NCI-H1694 (cell line): ENCODE data around the gene EFHB.
"Not testable (repeated sequence)": the region's sequence is repeated elsewhere in the genome, so short reads cannot be mapped to it uniquely, and the experiment has no call there.

Experiments
- DNase-seq: peaks from one replicate; lab custom pipeline; 2025; lab: John Stamatoyannopoulos, UW

The EFHB gene, protein sequence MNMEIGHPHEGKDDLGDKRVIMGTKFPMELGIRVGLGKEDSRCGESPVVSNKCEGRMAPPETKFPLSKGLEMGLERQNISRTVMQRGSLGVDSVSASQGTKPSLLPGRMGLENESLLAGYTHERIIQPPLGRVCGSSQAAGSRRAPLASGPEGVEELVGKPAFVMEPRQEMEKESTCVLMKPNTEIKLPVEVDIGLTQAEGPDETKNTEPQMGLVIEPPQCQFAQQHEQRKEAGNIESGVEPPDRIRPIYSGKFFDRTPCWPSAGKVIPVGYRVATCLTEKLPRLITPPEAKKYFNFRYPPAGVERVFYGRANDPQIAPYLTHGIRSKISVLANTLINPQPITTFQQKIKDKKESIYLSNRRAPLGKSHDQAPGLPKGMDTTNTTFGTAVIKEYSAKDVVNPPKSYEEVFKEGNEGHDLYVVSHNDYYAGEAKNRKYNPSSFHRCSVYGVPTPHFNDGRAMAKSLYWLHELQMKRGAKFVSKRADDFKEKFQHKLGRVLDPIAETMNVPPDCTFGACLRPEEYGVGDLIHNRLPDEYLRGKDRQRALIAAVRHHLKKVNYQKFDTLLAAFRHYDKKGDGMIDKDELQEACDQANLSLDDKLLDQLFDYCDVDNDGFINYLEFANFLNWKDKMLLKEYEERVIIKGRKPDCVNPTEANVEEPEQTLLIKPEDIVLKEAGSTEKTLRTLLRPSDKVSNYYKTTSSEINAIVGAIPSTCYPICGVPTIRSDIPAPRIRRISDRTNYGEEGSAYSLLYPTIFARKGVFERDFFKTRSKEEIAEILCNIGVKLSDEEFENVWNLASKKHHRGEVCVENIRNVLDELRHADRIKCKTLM

DNA sequence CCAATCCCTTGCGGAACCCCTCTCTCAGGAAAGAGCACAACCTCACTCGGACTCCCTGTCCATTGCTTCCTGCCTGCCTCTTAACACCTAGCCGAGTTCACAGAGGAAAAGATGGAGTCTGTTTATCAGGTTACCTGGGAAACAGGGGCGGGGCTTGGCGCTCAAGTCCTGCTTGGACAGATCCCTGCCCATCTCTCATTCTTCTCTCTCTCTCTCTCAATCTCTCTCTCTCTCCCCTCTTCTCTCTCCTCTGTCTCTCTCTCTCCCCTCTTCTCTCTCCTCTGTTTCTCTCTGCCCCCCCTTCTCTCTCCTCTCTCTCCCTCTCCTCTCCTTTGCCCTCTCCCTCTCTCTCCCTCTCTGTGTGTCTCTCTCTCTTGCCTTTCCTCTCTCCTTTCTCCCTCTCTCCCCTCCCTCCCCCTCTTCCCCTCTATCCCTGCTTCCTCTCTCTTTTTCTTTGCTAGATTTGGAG lies at the start of gene EFHB:
Gene EFHB, minus strand, starts transcription at position 120 of the 469 bp plus-strand sequence. CDS start 199 bp downstream, outside the sequence.
- no peak for DNase-seq

DNA sequence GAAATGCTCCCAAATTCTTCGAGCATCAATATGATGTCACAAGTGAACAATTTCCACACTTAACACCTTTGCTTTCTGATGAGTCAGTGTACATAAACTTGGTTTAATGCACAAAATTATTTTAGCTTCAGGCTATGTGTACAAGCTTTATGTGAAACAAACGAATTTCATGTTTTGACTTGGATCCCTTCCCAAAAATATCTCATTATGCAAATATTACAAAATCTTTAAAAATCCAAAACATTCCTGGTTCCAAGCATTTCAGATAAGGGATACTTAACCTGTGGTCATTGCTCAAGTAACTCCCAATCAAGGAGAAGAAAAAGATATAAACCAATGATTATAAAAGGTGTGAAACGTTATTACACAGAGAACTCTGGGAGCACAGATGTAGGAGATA lies 38.0 kb upstream of the EFHB start:
- DNase-seq: no peak

DNA sequence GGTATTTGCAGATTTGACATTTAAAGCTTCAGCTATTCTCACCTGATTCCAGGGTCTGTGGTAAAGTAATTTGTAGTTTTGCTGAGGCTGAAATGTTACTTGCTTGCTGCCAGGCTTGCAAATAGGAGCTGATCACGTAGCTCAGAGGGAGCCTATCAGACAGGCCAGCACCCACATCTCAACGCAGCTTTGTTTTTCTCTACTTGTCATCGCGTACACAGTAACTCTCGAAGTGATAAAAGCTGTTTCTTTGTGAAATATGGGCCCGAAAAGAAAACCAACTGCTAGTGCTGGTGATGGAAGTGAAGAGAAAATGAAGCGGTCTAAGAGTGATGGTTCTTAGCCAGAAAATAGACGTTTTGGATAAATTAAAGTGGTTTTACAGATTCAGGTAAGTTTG lies 36.3 kb upstream of the EFHB start:
- DNase-seq: no peak

DNA sequence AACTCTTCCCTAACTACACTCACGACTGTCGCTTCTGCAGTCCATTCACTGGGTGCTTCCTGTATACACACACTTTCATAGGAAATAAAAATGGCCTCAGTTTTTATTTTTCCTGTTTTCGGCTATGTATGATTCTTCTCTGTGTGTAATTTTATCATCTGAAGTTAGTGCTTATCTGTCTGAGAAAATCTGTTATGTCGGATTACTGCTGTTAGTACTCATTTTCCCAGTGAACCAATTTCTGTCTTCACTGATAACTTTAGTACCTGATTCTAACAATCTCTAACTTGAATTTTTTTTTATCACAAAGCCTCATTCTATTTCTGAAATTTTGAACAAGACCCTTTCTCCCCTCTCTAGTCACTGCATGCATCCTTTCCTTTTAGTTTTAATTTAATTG lies 33.8 kb upstream of the EFHB start:
- DNase-seq: no peak

DNA sequence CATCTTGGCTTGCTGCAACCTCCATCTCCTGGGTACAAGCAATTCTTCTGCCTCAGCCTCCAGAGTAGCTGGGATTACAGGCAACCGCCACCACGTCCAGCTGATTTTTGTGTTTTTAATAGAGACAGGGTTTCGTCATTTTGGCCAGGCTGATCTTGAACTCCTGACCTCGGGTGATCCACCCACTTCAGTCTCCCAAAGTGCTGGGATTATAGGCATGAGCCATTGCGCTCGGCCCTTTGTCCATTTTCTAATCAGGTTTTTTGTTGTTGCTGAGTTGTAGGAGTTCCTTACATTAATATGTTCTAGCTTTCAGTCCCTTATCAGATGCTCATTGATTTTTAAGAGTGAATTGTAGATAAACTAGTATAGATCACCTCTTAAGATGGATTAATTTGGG lies 33.2 kb upstream of the EFHB start:
- DNase-seq: no peak

DNA sequence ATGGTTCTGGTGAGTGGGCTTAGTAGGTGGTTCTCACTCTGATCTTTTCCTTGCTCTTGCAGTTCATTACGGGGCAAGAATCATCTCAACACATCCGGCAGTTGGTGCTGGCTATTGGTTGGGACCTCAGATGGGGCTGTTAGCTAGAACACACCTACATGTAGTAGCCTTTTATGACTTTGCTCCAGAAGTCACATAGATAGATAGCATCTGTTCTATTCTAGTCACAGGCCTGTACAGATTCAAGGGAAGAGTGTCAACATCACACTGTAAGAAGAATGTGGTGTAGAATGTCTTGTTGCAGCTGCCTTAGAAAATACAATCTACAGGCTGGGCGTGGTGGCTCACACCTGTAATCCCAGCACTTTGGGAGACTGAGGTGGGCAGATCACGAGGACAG lies 27.9 kb upstream of the EFHB start:
- no peak for DNase-seq

DNA sequence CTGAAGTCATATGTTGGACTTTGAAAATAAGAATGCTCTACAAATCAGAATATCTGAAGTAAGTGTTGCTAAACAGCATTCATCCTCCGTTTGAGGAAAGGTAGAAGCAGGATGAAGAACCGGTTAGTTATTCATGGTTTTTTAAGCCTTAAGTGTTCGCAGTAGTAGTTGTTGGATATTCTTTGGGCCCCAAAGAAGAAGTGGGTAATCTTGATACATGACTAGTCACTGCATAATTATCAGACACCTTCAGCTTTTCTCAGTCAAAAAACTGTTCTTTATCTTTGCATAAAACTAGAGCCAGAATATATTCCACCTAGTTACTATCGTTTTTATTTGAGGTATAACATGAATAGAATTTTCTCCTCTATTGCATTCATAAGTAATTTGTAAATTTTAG lies 26.7 kb upstream of the EFHB start:
- no peak for DNase-seq

DNA sequence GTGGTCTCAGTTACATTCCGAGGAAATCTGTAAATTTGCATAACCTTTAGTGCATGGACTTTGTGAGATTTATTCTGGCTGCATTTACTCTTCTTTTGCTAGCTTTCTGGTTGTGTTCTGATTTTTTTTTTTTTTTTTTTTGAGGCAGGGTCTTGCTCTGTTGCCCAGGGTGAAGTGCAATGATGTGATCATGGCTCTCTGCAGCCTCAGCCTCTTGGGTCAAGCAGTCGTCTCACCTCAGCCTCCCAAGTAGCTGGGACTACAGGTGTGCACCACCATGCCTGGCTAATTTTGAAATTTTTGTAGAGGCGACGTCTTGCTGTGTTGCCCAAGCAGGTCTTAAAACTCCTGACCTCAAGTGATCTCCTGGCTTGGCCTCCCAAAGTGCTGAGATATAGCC lies 25.5 kb upstream of the EFHB start:
- no peak for DNase-seq

DNA sequence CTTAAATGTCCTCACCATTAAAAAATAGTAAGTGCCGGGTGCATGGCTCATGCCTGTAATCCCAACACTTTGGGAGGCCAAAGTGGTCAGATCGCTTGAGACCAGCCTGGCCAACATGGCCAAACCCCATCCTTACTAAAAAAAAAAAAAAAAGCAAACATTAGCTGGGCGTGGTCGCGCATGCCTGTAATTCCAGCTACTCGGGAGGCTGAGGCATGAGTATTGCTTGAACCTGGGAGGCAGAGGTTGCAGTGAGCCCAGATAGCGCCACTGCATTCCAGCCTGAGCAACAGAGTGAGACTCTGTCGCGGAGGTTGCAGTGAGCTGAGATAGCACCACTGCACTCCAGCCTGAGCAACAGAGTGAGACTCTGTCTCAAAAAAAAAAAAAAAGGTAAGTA lies 23.3 kb upstream of the EFHB start:
- DNase-seq: not testable (repeated sequence)

DNA sequence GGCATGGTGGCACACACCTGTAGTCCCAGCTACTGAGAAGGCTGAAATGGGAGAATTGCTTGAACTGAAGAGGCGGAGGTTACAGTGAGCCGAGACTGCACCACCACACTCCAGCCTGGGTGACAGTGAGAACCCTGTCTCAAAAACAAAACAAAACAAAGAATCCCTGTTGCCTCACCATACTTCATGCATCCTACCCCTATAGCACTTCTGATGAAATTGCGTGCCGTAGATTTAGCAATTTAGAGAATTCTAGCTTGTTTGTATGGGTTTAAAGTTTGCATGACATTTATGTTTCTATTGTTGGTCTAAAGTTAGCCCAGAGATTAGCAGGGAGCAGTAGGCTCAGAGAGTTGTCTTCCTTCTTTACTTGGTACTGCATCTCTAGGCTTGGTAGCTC lies 20.7 kb upstream of the EFHB start:
- no peak for DNase-seq

DNA sequence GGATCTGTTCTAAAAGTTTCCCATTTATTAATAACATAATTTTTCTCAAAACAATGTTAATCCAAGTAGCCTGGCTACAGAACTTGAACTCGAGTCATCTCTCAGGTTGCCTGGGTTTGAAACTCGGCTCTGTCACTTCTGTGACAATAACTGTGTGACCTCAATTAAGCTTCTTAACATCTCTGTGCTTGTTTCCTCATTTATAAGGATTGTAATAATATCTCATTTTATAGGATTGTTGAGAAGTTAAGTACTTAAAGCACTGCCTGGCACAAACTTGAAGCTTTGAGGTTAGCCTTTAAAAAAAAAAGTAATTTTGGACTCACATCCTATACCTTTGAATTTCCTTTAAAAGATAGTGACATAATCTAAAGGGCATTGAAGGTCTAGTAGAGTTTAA lies 16.3 kb upstream of the EFHB start:
- DNase-seq: no peak

DNA sequence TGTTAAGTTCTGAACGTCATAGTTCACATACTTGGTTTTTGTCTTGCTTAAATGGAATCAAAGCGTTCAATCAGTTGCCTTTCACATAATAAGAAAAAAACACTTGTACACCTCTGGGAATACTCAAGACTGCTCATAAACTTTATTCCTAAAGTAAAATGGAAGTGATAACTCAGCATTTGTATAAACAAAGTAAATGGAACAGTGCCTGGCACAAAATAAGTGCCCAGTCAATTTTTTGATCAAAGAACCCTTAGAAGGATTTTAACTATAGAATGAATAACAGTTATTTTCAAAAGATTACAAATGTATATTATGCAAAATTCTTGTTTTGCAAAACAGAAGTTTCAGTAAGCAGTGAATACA lies 14.2 kb upstream of the EFHB start:
- no peak for DNase-seq

DNA sequence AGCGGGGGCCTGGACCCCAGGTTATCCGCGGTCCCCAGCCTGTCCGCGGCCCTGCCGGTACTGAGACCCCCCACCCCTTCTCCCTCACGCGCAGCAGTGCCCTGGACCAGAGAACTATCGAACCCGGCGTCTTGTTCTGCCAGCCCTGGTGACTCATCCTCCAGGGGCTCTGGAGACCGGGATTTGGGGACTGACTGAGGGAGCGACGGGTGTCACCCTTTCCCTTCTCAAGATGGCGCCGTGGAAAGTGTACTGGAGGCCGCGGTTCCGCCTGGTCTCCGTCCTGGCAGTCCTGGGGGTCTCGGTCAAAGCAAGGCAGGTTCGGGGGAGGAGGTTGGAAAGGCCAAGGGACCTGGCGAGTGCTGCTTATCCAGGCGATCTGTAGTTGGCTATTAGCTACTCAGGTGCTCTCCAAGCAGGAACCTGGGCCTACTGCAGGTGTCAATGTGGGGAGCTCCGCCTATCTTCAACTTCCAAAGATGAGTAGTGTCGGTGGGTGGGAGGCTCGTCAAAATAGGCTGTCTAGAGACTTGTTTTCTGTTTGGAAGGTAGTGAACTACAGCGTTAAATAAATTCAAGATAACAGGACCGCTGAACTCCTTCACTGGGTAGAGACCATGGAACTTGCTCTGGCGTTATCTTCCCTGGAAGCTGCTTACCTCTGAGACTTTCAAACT lies 13.7 kb upstream of the EFHB start:
- DNase-seq: no peak

DNA sequence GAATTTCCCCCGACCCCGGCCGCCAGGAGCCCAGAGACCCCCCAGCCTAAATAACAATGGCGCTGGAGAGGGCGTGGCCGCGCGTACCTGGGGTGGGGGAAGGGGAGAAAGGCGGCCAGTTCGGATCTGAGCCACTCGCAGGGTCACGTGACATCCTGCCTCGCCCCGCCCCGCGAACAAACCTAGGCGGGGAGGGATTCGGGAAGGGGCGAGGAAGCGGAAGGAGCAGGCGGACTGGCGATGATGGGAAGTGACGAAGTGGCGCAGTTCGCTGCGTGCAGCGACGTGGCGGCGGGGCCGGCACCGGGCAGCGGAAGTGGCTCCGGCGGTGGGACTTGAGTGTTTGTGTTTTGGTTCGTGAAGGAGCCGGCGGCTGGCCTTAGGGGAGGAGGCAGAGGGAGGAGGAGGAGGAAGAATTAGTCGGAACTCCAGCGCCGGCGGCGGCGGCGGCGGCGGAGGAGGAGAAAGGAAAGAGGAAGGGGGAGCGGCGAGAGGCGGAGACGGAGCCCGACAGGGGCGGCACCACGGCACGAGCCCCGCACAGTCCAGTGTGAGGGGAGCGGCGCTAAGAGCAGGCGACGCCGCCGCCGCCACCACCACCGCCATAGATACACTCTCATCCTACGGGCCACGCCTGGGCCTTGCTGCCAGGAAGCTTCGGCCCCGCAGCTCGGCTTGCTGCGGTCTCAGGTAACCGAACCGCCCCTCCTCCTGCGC lies 13.0 kb upstream of the EFHB start, which contains the start of gene RAB5A:
Gene RAB5A, plus strand, starts transcription at position 266 of the 717 bp plus-strand sequence. CDS start 3,802 bp downstream, outside the sequence.
- peak; percentile 69 for DNase-seq

DNA sequence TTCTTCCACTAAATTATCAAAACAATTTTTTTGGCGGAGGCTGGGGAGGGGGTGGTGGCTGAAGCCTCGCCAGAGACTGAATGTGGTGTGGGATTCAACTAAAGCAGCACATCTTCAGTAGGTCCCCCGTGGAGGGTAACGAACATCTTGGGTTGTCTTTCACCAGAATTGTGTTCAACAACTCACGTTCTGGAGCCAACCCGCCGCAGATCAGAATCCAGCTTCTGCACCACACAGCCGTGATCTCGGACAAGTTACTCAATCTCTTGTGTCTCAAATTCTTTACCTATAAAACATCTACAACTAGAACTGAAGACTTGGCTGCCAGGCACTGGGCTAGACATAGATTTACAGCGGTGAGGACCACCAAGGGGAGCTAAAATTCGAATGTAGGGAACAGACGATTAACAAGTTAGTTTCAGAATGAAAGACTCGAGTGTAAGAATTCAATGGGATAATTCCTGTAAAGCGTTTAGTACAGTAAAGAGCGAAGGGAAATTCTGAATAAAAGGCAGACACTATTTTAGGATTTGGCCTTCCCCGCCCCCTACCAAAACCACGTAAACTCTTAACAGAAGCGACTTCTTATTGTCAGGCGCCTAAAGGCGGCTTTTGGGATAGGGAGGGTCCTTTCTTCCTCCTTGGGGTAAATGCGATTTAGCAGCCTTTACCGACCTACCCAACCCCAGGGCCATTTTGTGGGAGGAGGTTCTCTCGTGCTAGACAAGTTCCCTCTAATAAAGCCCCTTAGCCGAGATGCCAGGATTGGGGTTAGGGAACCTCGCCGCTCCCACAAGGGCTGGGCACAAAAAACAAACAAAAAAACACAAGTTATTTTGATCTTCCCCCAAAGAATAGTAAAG lies 12.2 kb upstream of the EFHB start:
- DNase-seq: no peak

DNA sequence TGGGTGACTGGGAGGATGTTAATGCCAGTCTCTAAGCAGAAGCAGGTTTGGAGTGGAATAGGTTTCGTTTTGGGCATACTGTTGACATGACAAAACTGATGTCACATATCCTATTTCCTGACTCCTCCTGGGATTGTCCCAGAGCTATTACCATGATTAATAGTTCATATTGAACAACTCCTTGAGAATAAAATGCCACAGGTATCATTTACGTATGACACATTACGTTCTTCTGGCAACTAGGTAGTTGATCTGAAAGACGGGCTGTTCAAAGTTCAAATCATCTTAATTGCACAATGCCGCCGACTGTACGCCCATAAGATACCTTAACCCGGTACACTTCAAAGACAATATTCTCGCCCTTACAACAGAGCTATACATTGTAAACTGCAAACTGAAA lies 11.5 kb upstream of the EFHB start:
- DNase-seq: no peak

DNA sequence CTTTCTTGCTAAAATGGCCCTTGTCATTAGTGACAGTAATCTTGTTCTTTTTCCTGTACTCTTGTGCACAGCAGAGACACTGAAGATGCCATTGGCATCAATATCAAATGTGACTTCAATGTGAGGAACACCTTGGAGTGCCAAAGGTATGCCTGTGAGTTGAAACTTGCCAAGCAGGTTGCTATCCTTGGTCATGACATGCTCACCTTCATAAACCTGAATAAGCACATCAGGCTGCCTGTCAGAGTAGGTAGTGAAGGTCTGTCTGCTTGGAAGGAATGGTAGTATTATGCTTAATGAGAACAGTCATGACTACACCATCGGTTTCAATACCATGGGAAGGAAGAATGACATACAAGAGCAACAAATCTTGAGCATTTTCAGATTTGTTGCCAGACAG lies 6.6 kb upstream of the EFHB start:
- DNase-seq: no peak

DNA sequence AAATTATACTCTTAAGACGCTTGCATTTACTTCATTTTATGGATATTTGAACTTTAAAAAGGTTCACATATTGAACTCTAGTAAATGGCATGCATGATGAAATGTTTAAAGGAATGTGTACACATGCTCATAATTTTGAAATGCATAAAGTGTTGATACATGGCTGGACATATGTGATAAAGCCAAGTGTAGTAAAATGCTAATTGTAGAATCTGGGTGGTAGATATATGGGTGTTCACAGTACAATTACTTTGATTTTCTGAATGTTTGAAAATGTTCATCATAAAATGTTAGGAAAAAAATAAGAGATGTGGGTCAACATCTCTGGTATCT lies 4.2 kb upstream of the EFHB start:
- DNase-seq: no peak

DNA sequence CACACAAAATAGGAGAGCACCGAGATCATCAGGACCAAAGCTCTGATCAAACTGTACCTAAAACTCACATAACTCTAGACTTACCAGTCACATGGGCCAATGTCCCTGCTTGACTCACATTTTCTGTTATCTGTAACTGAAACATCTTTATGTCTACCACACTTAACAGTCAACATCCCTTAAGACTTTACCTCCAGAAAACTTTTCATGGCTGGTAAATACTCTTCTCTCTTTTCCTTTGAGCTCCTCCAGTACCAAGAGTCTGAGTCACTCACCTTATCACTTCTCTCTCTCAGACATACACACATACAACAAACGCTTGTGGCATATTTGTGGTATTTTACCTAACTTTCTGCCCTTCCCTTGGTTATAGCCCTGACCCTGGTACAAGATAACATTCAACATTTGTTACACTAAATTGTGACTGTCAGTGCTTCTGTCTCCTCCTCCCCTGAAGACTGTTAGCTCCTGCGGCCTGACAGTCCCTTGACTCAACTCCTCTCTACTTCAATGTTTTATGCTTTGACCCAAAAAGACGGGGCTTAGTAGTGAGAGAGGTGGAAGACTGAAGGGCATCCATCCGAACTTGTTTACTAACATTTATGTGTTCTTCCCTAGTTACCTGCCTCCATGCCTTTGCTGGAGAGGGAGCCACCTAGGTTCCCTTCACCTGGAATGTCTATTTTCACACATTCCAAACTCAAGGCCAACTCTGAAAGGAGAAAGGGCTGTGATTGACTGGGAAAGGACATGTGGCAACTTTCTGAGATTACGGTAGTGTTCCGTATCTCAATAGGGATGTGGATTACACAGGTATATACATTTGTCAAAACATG lies 3.7 kb upstream of the EFHB start:
- no peak for DNase-seq

DNA sequence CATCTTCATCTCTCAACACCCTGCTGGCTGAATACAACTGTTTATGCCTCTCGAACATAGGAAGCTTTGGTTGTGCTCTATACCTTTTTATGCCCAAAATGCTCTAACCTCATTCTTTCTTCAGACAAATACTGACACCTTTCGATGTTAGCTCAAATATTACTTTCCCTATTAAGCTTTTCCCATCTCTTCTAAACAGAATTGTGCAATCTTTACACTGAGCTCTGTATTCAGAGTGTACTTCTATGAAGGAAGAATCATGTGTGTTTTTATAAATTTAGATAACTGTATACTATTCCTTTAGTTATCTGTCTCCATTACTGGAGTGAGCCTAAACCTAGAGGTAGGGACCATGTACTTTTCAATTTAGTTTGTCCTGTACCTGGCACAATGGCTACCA lies 1.6 kb downstream of the EFHB start:
- DNase-seq: no peak
